AG04450 (cell line): ENCODE measurements around the gene FNDC4. TPM values are rescaled to one million over a fixed set of nuclear protein-coding genes. Genes with fewer than 3 reads are reported as not detected.

Source experiments
- CTCF ChIA-PET: fragments of 300-600, 350-600 bp; formaldehyde crosslinking; extraction: SDS; loops from one replicate; lab custom pipeline; 2022; ENCODE audit warnings: antibody characterized with exemption, inconsistent platforms; lab: Charles Lee
- POLR2A ChIA-PET: fragments of 350-600 bp; formaldehyde crosslinking; extraction: SDS; loops from one replicate; lab custom pipeline; 2021; ENCODE audit warnings: antibody characterized with exemption, inconsistent platforms; lab: Yijun Ruan, JAX
- DNase-seq: peaks from one replicate; pipeline ENCODE4 v3.0.0-alpha.2; 2011; ENCODE audit warnings: low read depth, low spot score
- H3K27ac ChIP-seq: one replicate; pipeline ENCODE4 v1.5.1; 2012; ENCODE audit warnings: low read depth, low read length, control low read depth
- H3K27me3 ChIP-seq: one replicate; pipeline ENCODE4 v1.6.0; 2012; ENCODE audit warnings: low read length; ENCODE audit not compliant: control insufficient read depth, insufficient read depth
- H3K4me3 ChIP-seq: 2 replicates; pipeline ENCODE4 v1.5.1; 2011; ENCODE audit warnings: mild to moderate bottlenecking, low read depth, low read length, control low read depth
- H3K9me3 ChIP-seq: 2 replicates; pipeline ENCODE4 v1.5.1; 2012; ENCODE audit warnings: low read length; ENCODE audit not compliant: control insufficient read depth, insufficient read depth
- CTCF ChIP-seq: IDR thresholded peaks from 2 replicates; pipeline ENCODE4 v1.5.1; 2011; ENCODE audit warnings: low read depth, low read length, control low read depth, inconsistent platforms
- polyA plus RNA-seq: library from polyadenylated mRNA; depleted of rRNA; stranded (reverse); fragments of >200 nt; gene quantifications from 2 replicates; pipeline ENCODE4 v1.2.3, GENCODE V29; 2011

FNDC4 gene
- polyA plus RNA-seq, 1 experiment: 12.3 TPM

GRCh38 chr2:27498975-27499374 lies 4.0 kb upstream of the FNDC4 start:
- DNase-seq: no peak
- Histone ChIP-seq H3K4me3 (no peak overlapping the region), H3K9me3 (no peaks in the 10 kb centered on the region), H3K27me3 (peaks cover 4% of the 10 kb centered on the region), H3K27ac (no peak overlapping the region)
- POLR2A ChIA-PET: no interaction called here
- CTCF ChIA-PET: no interaction called here
- TF ChIP-seq CTCF: no peak

DNA sequence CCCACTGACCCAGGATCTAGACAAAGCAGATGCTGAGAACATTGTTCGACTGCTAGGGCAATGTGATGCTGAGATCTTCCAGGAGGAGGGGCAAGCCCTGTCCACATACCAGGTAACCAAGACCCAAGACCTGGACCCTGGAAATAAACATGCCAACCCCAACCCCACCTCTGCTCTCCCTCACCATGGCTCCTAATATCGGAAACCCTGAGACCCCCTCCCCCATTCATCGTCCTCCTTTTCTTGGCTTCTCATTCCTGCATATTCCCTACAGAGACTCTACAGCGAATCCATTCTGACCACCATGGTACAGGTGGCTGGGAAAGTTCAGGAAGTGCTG lies 2.3 kb upstream of the FNDC4 start:
- no peak for TF ChIP-seq CTCF
- POLR2A ChIA-PET: no interaction called here
- DNase-seq: no peak
- no peaks in the 10 kb centered on the region for H3K9me3 ChIP-seq
- CTCF ChIA-PET: no interaction called here
- H3K27ac ChIP-seq: no peak overlapping the region
- H3K27me3 ChIP-seq: peaks cover 4% of the 10 kb centered on the region
- no peak overlapping the region for H3K4me3 ChIP-seq

DNA sequence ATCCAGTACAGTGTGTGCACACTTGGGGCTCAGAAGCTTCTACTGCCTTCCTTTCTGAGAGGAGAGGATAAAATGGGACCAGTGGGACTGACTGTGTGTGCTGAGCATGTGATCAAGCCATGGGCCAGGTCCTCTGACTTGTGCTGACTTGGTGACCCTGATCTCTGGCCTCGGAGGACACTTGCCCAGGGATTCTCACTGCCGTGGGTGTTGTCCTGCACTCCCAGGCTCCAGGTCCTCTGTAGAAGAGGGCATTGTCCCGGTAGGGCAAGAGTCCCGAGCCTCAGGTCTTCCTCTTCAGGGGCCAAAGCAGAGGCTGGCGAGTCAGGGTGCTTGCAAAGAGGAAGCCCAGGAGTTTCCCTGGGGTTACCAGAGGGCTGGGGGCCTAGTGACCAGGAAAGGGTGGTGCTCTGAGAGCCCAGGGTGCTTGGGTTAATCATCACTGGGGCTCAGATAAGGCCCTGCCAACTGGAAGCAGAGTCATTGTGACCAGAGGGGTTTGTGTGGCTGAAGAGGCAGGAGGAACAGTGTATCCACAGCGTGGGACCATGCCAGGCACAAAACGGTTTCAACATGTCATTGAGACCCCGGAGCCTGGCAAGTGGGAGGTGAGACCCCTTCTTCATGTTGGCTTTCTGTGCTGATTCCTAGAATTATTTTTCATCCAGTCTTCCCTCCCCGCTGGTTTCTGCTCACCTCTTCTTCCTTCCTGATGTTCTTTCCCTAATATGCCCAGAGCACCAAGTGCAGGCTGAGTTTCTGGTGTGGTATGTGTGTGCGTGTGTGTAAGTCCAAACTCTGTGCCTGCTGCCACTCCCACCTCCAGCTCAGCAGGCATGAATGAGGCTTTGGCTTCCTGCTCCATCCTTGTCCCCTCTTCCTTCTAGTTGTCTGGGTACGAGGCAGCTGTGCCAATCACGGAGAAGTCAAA lies 1.6 kb upstream of the FNDC4 start, which contains the start of gene GCKR:
Gene GCKR (plus strand): TSS at position 483 of the 931 bp plus-strand sequence. CDS start 66 bp downstream, at position 549.
- CTCF ChIA-PET: no interaction called here
- no peaks in the 10 kb centered on the region for H3K9me3 ChIP-seq
- TF ChIP-seq CTCF: no peak
- no peak for DNase-seq
- H3K27me3 ChIP-seq: peaks cover 4% of the 10 kb centered on the region
- POLR2A ChIA-PET: no interaction called here
- no peak within 1 kb of the TSS for H3K4me3 ChIP-seq
- H3K27ac ChIP-seq: no peak within 1 kb of the TSS

- TF ChIP-seq CTCF: no peak
- no peaks in the 10 kb centered on the region for H3K9me3 ChIP-seq
- H3K27me3 ChIP-seq: peaks cover 4% of the 10 kb centered on the region
- ChIA-PET POLR2A (no interaction called here), CTCF (no interaction called here)
- no peak overlapping the region for H3K4me3 ChIP-seq
- no peak for DNase-seq
- H3K27ac ChIP-seq: no peak overlapping the region
Measured at GRCh38 chr2:27495840-27496356, 898 bp upstream of the FNDC4 start.
